Lower leg skin (tissue), 3 donors: ENCODE results near the gene TTC4.

Experiments used
- CTCF ChIP-seq, 3 donors: fragments of 450-650 bp; IDR thresholded peaks; one replicate each; pipeline ENCODE4 v1.5.1; 2016; ENCODE audit warnings: antibody characterized with exemption in 3 of 3, mild to moderate bottlenecking in 3 of 3, moderate library complexity in 2 of 3
- POLR2A ChIP-seq, 2 donors: fragments of 450-650 bp; IDR thresholded peaks; one replicate each; pipeline ENCODE4 v1.6.1; 2016 to 2017; ENCODE audit warnings: antibody characterized with exemption in 2 of 2, mild to moderate bottlenecking in 1 of 2, moderate library complexity in 1 of 2

- TF ChIP-seq POLR2A (IDR thresholded peaks at IDR 0.05) (no peak), CTCF (IDR thresholded peaks at IDR 0.05) (no peak)
Measured at GRCh38 chr1:54781023-54781723, 65.5 kb downstream of the TTC4 start.
